Measurements from ENCODE around the gene ZNF507.

ZNF507 gene
- total RNA-seq = 54.9 to 78.2 reads per million in 2 experiments

GRCh38 chr19:32345261-32346207 lies at the start of gene ZNF507:
ZNF507 (plus strand) TSS chr19:32345610; CDS start chr19:32352831, 7,221 bp downstream.
- peak; percentile 71 for DNase-seq (ENCODE audit: low read depth)

DNA sequence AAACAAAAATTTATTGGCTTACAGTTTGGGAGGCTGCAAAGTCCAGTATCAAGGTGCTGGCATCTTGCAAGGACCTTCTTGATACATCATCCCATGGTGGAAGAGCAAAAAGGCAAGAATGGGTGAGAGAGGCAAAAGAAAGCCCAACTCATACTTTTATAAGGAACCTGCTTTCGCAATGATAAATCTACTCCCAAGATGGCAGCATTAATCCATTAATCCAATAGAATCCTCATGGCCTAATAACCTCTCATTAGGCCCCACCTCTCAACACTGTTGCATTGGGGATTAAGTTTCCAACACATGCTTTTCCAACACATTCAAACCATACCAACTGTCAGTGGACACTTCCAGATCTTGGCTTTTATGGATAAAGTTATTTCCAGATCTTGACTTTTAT lies 48.7 kb upstream of the ZNF507 start:
- no peak for DNase-seq (ENCODE audit: low read depth)

GRCh38 chr19:32302778-32303177 lies 42.6 kb upstream of the ZNF507 start:
- no peak for DNase-seq (ENCODE audit: low read depth)

DNA sequence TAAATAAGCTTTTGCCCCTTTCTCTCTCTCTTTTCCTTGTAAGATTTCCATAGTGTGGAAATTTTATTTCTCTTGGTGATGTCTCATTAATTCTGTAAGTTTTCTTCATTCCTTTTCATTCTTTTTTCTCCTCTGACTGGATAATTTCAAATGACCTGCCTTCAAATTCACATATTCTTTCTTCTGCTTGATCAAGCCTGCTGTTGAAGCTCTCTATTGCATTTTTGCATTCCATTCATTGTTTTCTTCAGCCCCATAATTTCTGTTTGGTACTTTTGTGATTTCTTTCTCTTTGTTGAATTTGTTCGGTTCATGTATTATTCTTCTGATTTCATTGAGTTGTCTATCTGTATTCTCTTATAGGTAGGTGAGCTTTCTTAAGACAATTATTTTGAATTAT lies 42.2 kb upstream of the ZNF507 start:
- no peak for DNase-seq (ENCODE audit: low read depth)

- DNase-seq (ENCODE audit: low read depth) = no peak
Measured at GRCh38 chr19:32307591-32307990, 37.8 kb upstream of the ZNF507 start.

GRCh38 chr19:32308431-32309077 lies 36.9 kb upstream of the ZNF507 start:
- no peak for DNase-seq (ENCODE audit: low read depth)

- no peak for DNase-seq (ENCODE audit: low read depth)
Measured at GRCh38 chr19:32309711-32310390, 35.6 kb upstream of the ZNF507 start.

DNA sequence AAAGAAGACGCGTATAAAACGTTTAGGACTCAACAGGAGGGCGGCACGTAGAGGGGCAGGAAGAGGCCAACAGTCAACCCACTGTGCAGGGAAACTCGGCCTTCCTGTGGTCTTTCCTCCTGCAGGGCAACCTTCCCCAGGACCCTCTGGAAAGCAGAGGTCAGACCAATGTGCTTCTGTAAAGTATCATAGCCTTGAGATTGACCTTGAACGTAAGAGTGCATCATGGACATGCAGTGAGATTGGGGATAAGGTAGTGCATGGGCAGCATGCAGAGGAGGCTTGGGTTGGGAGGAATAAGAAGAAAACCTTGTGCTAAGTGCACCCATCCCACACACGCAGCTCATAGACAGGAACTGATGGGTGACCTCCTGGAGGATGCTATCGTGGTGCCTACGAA lies 34.0 kb upstream of the ZNF507 start:
- no peak for DNase-seq (ENCODE audit: low read depth)

GRCh38 chr19:32313569-32314265 lies 31.7 kb upstream of the ZNF507 start:
- DNase-seq (ENCODE audit: low read depth) = no peak

DNA sequence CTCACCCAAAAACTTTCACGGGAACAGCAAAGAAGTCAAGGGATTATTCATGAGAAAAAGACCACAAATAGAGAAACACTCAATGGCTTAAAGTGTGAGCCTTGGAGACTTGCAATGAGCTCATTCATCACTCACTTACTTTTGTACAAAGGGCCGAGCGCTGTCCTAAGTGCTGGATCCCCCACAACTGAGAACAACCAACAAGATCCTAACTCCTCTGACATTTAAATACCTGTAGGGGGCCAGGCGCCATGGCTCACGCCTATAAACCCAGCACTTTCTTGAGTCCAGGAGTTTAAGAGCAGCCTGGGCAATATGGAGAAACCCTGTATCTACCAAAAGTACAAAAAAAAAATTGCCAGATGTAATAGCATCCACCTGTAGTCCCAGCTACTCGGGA lies 29.4 kb upstream of the ZNF507 start:
- no peak for DNase-seq (ENCODE audit: low read depth)

DNA sequence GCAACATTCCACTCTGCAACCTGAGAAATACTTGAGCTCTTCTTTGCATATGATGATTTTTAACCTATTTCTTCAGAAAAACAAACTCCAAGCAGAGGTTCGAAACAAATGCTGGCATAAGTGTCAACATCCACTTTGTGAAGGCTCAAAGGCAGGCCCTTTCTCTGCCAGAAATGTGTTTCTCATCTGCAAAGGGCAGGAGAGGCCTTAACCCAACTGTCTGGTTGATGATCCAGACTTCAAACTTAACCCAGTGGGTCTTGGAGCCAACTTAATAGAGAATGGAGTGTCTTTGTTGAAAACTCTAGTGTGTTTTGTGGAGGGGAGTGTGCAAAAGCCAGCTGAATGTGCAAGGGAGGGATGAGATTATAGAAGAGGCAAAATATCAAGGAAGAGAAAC lies 28.3 kb upstream of the ZNF507 start:
- no peak for DNase-seq (ENCODE audit: low read depth)

DNA sequence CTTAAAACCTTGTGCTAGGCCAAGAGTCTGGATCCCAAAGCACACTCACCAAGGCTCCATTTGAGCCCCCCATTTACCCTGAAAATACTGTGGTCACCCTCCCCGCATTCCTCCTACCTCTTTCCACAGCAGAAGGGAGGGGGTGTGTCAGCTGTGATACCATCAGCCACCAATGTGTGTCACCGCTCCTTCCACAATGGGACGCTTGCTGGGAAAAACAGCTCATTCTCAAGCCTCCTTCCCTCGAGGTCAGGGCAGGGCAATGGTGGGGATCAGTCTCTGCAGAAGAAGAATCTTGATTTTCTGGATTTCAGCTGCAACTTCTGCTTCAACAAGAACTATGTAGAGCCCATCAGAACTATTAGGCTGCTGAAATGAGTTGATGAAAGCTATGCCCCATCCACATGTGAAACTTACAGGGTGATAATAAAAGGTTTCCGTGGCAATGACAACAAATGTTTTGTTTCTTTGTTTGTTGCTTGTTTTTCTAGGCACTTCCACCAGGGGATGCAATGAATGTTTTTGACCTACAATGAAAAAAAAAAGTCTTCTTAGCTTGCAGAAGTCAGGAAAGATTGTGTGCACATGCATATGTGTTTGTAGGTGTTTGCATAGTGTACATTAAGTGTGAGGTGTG lies 26.4 kb upstream of the ZNF507 start:
- DNase-seq (ENCODE audit: low read depth) = no peak

- no peak for DNase-seq (ENCODE audit: low read depth)
Measured at GRCh38 chr19:32322541-32322940, 22.9 kb upstream of the ZNF507 start.

GRCh38 chr19:32324631-32325285 lies 20.7 kb upstream of the ZNF507 start:
- DNase-seq (ENCODE audit: low read depth) = no peak

GRCh38 chr19:32330213-32330857 lies 15.1 kb upstream of the ZNF507 start:
- DNase-seq (ENCODE audit: low read depth) = no peak

DNA sequence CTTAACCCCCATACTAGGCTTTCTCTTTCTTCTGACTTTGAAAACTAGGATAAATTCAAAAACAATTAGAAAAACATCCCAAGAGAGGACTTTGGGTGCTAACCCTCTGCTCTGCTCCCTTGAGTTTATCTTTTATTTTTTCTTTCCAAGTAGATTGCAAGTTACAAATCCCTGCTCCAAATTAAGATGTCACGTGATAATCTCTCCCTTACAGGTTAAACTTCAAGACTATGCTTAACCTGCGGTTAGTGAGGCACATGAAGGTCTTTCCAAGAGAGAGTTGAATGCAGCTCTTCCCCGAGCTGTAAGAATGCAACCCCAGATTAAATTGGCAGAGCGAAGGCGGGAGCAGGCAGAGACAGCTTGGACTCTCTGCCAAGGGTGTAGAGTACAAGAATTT lies 12.2 kb upstream of the ZNF507 start:
- DNase-seq (ENCODE audit: low read depth) = no peak

DNA sequence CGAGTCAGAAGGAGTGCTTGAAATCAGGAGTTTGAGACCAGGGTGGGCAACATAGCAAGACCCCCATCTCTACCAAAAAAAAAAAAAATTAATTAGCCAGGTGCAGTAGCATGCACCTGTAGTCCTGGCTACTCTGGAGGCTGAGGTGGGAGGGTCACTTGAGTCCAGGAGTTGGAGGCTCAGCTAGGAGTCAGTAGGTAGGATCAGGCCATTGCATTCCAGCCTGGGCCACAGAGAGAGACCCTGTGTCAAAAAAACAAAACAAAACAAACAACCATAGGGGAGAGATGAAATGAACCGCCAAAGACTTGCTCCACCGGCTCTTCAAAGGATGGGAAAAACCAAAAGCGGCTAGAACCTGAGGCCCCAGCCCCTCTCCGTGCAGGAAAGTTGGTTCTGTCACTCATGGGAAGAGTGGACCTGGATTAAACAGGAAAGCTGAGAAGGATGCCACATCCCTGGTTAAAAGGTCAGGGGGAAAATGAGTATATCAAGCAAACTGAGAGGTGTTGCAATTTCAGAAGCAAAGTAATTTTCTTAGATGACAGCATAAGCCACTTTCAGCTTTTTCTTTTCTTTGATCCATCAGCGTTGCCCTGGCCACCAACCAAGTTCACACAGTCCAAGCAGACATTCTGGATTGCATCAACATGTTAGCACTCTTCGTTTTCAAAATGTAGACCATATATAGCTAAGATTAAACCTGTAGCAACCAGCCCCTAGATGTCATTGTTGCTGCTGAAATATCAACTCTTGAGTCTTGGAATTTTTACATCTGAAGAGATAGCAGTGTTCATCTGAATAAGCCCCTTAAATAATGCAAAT lies 8.9 kb upstream of the ZNF507 start:
- DNase-seq (ENCODE audit: low read depth) = no peak

GRCh38 chr19:32337084-32337808 lies 8.2 kb upstream of the ZNF507 start:
- no peak for DNase-seq (ENCODE audit: low read depth)

- no peak for DNase-seq (ENCODE audit: low read depth)
Measured at GRCh38 chr19:32339423-32339822, 6.0 kb upstream of the ZNF507 start.
